HTR-8/SVneo (cell line): ENCODE measurements around the gene TSPAN5.

ENCODE experiments used
- DNase-seq: peaks from one replicate; pipeline ENCODE4 v3.0.0; 2011; ENCODE audit warnings: low spot score, mixed read lengths; ENCODE audit not compliant: insufficient read length
- FAIRE-seq: peaks from 2 replicates; lab custom pipeline; 2011; peaks lifted over from hg19 to GRCh38; lab: Jason Lieb, UNC

Gene TSPAN5

DNA sequence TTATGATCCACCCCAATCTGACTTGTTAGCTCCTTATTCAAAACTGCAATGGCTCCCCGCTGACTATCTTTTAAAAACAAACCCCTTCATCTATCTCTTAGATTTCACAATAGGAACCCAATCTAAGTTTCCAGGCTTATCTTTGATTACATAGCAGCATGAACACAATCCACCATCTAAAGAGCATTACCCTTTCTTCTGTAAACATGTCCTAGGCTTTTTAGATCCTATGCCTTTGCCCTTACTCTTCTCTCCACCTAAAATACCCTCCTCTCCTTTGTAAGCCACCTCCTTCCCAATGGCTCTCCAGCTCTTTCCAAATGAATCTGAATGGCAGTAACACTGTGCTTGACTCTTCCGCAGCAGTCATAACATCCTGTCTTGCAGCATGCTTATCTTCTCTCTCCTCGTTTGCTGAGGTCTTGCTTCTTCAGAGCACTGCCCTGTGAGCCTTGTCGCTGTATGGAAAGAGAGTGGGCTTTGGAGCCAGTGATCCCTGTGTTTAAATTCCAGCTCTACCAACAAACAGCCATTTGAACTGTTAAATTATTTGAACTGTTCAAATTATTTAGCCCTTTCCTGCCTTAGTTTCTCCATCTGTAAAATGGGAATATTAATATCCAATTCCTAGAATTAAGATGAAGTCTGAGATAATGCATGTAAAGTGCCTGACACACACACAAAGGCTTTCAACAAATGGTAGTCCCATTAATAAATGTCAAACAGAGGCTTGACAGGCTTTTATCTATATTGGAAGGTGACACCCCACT is 16.2 kb upstream of the TSPAN5 start:
- FAIRE-seq = no peak
- no peak for DNase-seq

DNA sequence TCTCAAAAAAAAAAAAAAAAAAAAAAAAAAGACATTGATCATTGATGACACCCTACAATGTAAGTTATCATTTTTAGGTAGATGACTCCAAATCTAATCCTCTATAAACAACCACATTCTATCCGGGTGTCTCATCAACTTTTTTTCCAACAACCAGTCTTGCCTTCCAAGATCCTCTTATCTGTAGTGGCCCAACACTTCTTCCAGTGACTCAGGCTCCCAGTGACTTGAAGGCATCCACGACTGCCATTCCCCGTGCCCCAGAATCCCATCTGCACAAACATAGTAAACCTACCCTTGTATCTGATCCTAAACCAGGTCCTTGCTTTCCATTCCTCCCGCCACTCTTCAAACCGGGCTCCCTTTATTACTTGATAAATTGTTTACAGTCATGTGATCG is 15.6 kb upstream of the TSPAN5 start:
- FAIRE-seq (no peak), DNase-seq (no peak)

DNA sequence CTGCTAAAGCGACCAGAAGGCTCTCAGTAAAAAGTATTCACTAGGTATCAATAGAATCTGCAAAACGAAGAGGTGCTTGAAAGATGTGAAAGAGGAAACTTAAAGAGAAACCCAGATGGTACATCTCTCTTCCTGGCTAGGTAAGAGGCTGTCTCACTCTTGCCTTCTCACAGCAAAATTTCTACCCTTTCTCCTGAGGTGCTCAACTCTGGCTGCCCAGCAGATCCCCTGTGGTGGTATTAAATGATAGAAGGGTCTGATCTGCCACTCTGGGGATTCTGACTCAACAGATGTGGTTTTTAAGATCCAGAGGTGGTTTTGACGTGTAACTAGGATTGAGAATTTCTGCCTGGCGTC is 14.9 kb upstream of the TSPAN5 start:
- DNase-seq = no peak
- no peak for FAIRE-seq

DNA sequence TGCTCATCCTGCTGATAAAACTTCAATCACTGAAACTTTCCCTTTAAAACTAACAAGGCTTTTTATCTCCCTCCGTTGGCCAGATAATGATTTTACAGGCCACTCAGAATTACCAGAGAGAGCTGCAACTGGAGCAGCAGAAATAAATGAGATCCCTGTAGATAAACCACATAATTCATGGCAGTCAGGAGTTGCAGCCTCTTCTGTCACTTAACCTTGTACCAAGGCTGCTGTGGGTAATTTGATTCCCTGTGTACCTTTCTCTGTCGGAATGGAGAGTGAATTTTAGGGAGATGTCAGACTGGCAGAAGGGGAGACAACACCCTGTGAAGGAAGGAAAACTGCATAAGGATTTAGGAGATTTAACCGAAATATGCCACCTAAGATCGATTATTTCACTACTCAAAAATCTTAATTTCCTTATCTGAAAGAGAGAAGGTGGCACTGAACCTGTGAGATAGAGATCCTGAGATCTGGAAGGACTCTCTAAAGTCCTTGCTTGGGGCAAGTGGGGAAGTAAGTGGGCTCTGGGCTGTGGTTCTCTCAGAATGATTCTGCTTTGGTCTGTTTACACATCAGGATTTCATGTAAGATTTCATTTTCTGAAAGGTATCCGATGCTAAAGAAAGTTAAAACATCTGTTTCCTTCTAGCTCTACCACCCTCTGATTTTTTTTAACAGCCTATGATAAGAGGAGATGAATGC is 14.3 kb upstream of the TSPAN5 start:
- FAIRE-seq (no peak), DNase-seq (no peak)

DNA sequence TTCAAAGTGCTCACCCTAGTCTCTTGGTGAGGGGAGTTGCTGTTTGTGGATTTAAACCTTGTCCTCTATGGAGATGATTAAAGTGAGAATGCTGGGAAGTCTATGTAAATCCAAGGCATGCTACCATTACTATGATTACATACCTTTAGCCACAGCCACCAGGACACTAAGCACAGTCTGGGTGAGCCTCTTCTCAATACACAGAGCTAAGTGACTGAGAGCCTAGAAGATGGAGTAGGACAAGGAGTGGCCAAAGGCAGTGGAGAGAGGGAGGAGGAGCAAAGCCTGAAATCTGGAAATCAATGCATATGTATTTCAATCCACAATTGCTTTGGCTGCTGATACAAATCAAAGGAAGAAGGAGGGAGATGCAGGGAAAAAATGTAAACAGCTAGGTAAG is 12.7 kb upstream of the TSPAN5 start:
- no peak for DNase-seq
- no peak for FAIRE-seq

DNA sequence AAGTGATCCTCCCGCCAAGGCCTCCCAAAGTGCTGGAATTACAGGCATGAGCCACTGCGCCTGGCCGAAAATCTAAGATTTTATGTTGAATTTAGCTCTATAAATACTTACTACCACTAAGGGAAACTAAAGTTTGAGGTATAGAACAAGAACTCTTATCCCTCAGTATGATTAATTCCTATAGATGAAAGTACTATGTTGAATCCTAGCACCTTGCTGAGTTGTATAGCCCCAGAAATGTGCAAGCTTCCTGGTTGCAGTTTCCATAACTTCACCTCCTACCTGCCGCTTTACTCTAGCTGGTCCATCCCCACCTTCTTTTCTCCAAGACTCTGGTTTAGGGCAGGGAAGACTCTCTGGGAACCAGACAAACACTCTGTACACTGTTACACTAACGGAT is 11.8 kb upstream of the TSPAN5 start:
- DNase-seq (no peak), FAIRE-seq (no peak)

DNA sequence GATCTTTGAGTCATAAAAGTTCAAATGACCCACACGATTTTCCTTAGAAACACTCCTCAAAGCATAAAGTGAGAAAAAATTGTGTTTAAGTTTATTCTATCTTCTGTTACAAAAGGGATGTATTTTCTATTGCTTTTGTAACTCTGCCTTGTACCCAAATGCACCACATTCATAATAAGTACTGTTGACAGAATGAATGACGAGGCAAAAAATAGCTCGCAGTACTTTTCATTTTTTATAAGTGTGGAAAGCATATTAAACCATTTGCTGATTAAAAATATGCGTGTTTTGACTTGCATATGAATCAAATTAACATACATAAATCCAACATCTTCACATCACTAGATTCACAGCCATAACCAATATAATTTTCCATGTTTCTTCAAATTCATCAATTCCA is 11.2 kb upstream of the TSPAN5 start:
- FAIRE-seq = no peak
- DNase-seq = no peak

DNA sequence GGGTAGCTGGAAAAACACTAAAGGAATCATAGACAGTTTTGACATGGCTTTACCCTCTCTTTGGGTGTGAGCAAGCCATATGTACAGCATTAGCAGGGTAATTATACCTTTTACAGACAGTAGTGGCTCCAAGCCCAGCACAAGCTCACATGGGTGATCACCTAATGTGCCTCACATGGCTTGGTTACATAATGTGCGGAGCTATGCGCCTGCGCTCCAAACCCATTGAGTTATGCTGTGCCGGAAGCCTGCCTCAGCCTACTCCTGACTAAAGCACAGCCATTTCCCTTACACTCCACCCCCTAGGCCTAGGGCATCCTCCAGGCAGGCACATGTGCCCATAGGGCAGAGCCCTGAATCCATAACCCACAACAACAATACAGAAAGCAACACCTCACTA is 6.5 kb upstream of the TSPAN5 start:
- no peak for DNase-seq
- no peak for FAIRE-seq

DNA sequence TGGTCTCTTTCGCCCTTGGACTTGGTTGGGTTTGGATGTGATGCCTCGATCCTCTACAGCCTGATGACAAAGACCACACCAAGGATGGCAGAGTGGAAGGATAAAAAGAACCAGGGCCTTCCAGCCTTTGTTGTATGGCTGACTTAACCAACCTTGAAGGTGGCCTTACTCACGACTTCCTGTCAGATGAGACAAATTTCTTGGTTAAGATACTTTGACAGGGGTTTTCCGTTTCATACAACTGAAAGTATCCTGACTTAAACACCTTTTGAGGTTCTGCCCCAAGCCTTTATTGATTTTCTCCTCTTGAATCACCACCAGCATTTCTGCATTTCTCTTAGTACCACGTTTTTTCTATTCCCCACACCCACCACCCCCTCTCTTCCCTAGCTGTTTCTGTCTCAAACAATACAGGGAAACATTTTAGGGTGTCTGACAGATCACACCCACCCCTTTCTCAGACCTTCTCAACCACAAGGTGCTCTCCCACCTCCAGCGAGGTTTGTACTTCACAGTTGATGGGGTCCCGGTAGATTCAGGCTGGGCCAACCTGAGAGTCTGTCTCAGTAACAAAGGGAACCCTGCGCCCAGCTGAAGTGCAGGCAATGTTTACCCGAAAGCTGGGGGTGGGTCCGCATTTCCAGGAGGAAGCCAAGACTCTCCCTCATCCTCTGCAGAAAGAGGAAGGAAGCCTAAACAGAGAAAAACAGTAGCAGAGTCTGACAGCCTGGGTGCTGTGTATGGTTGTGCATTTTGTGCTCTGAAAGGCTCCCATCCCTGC is 5.0 kb upstream of the TSPAN5 start:
- FAIRE-seq = no peak

DNA sequence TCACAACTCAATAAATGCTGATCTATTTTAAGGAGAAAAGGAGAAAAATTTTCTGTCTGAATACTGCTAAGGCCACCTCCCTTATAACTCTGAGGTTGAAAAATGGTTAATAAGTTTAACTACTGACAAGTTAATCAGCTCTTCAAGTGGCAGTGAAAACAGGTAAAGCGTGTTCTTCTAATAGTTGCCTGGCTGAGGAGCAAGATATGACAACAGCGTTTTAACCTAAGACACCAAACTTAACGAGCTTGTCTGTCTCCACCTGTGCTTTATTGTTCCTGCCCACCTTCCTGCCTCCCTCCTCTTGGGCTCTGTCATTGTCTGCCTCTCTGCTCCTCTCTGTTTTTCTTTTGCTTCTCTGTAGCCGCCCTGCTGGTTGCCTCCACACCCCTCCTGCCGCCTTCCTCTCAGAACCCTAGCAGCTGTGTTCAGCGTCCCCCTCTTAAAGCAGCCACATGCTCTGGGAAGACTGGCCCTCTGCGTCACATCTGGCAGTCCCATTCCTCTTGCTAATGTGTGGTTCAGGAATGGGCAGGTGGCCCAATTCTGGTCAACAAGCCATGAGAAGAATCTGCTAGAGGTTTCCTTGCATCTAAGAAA is 4.3 kb upstream of the TSPAN5 start:
- DNase-seq = no peak
- FAIRE-seq = no peak

More for the DNA sequence above, 5.0 kb upstream of the TSPAN5 start:
- DNase-seq = no peak

DNA sequence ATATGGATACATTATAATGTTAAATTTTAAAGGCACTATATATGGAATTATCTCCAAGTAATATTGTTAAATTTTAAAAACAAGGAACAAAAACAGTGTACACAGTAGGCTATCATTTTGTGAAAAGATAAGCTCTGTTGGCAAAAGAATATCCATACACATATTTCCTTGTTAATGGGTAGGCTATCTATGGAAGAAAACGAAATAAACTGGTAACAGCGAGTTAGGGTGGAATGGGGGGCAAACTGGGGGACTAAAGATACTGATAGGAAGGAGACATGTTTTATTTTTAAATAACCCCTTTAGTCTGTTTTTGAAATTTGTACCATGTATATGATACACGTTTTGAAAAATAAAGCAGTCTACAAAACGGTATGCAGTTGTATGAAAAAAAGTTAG is 3.6 kb upstream of the TSPAN5 start:
- FAIRE-seq (no peak), DNase-seq (no peak)

DNA sequence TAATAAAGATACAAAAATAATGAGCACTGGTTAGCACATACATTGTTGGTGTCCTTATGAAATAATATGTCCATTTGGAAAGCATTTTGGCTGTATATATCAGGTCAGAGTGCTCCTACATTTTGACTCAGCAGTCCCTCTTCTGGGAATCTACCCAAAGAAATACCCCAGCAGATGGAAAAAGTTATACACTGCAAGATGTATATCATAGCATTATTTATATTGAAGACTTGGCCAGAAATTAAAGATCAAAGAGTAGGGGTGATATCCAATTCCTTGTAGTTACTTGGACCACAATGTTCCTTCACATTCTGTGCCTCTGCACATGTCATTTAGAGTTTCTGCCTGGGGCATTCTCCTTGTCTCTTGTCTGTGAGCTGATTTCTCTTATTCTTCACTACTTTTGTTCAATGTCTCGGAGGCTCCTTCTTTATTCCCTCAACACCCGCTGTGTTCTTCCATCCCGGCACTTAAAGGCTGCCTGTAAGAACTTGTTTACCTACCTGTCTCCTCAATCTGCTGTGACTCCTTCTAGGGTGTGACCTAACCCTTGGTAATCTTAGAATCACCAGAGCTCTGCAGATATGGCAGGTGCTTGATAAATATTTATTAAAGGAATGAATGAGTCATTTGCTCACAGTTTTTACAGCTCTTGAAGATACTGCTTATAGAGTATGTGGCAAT is 3.1 kb upstream of the TSPAN5 start:
- FAIRE-seq = no peak
- DNase-seq = no peak

DNA sequence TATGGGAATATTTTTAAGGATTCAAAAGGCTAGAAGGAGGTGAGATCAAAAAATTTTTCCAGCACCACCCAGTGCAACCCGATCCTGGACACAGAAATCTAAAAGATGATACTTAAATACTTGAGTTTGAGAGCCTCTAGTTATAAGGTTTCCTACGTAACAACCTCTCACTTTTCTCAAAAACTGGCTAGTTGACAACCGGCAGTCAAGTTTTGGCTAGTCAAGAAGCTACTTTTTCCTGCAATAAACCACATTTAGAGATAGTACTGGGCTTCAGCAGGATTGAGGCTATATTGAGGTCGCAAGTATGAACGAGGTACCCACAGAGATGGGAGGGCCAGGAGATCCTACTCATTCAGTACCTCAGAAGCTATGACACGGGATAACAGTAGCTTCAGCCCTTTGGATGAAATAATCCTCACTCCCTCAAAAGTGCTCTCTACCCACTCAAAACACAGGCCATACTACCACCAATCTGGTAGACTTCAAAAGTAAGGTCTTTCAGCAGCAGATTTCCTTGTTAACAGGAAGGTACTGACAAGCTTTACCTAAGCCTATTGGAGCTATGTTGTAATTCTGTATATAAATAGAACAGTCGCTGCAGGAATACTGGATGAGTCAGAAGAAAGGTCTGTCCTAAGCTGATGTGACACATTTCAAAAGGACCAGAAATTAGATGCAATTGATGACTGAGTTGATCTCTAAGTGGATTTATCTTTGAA is 1.5 kb upstream of the TSPAN5 start:
- no peak for DNase-seq
- FAIRE-seq = no peak

DNA sequence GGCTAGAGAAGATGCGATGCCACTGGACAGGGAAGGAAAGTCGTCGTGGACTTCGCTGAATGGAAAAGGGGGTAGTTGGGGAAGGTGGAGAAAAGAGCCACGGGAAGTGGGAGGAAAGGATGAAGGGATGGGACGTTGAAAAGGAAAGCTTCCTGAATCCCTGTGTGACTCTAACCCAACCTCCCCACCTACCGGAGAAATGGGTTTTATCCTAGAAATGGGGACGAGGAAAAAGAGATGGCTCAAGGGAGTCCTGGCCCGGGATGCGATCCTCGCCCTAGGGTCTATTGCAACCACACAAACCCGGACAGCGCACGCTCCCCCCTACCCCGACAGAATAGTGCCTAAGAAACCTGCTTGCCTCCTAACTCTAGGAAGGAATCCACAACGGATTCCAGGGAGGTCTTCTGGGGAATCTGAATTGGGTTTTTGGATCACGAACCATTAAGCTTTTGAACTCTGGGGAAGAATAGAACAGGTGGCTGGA is 738 bp upstream of the TSPAN5 start:
- DNase-seq = no peak
- no peak for FAIRE-seq

DNA sequence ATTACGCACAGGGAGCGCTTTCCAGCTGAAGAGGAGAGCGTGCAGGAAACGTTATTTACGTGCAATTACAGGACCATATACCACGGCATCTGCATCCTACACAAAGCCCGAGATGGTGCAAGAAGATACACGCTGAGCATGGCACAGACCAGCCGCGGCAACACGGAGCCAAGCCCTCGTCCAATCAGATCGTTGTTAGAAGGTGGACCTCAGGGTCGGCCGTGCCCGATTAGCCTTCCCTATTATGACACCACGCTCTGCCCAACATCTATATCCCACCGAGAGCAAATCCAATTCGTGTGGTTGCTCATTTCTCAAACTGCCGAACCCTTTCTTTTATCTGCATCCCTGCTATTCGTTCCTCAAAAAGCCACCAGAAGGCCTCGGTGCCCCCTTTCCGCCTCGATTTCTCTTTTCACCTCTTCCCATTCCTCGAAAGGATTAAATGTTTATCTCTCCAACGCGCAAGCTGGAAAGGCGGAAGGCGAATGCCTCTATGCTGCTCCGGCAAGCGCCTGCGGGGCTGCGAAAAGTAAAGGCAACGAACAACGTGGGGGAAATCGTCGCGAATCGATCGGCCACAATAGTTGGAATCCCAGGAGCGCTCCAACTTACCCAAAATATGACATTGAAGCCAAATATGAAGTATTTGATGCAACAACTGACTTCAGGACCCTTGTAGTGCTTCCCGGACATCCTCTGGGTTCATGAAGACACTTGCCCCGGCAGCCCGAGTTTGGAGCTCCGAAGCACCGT is 702 bp downstream of the TSPAN5 start:
- FAIRE-seq (peak; percentile 31), DNase-seq (peak; percentile 65)

DNA sequence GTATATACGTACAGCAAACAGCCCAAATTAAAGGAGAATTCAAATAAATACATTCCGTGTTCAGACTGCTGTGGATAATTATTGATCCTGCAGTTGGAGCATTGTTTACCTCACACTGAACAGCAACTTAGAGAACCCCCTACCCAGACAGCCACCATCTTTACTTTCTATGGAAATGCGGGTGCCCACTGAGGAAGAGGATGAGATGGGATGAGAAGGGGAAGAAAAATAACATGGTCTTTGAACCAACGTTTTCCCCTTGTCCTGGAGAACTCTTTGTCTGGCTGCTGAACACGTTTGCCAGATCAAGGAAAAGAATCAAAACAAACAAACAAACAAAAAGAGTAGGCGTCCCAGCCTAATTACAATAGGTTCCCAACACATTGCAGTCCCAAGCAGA is 1.5 kb downstream of the TSPAN5 start:
- FAIRE-seq (no peak), DNase-seq (no peak)

DNA sequence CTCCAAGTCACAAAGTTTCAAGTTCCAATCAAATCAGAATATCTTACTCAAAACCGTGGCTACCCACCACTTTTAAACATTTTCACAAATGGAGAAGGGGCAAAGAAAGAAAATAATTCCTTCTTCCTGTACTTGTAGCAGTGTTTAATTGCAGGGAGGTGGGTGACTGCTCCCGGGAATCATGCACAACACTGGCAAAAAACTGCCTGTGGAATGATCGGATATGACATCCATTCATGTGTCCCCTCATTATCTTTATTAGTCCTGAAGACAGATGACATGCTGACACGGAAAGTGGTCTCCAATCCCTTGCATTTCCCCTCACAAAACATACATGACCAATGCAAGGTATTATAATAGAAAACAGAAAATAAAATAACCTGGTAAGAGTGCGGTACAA is 2.0 kb downstream of the TSPAN5 start:
- no peak for DNase-seq
- FAIRE-seq = no peak

DNA sequence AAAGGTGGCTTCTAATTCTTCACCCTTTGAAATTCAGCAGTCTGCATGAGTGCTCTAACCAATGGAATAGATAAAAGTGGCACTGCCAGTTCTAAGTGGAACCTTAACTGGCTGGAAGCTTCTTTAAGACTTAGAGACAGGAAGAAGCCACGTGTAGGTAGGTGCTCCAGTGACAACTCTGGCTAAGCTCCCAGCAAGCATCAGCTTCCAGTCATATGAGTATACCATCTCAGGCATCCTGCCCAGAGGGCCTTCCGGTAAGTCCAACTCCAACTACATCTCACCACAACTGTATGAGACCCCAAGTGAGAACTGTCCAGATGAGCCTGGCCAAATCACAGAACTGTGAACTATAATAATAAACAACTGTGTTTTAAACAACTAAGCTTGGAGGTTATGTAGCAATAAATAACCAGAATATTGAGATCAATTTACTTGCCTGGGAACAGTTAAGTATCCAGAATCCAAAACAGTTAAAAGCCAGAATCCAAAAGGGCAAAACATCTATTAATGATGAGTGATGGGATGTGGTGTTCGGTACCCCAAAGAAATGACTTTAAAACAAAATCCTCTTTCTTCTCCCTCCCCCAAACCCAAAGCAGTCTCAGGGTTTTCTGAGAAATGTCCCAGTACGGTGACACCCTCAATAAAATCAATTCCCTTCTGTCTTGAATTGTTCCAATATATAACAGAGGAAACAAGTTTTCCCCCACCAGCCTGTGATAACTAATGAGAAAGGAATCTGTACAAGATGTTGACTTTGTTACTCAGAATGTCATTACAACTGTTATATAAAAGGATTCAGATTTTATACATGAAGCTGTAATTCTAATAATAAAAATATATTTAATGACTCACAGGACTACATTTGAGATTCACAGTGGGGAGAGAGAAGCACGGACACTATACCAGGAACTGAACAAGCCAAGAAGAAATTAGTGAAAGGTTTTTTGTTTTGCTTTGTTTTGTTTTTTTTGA is 4.2 kb downstream of the TSPAN5 start:
- FAIRE-seq (no peak), DNase-seq (no peak)
